Transverse colon (tissue), 4 donors: ENCODE results near the gene ONECUT1. TPM values are rescaled to one million over a fixed set of nuclear protein-coding genes. Genes with fewer than 3 reads are reported as not detected.

ENCODE experiments used
- DNase-seq: peaks from one replicate; pipeline ENCODE4 v3.0.0-alpha.2; 2019
- H3K27ac ChIP-seq, 4 donors: fragments of 200-600 bp; sonication (generic); 2 replicates each; pipeline ENCODE4 v1.5.1; 2016 to 2018; ENCODE audit warnings: inconsistent platforms in 4 of 4
- H3K27me3 ChIP-seq: fragments of 200-600 bp; sonication (generic); 2 replicates; pipeline ENCODE4 v1.5.1; 2017; ENCODE audit warnings: inconsistent platforms
- H3K36me3 ChIP-seq, 4 donors: fragments of 200-600 bp; sonication (generic); 2 replicates each; pipeline ENCODE4 v1.5.1; 2017 to 2019; ENCODE audit warnings: inconsistent platforms in 4 of 4
- H3K4me1 ChIP-seq, 4 donors: fragments of 200-600 bp; sonication (generic); 2 replicates each; pipeline ENCODE4 v1.5.1; 2017 to 2020; ENCODE audit warnings: inconsistent platforms in 4 of 4
- H3K4me3 ChIP-seq, 4 donors: fragments of 200-600 bp; sonication (generic); 1 replicate in 1 of 4; 2 replicates in 3 of 4; pipeline versions ENCODE4 v1.5.1 to v1.6.1; 2017 to 2019; ENCODE audit warnings: inconsistent platforms in 4 of 4
- H3K9me3 ChIP-seq, 2 donors: fragments of 200-600 bp; sonication (generic); 2 replicates each; pipeline ENCODE4 v1.5.1; 2017 to 2019; ENCODE audit warnings: inconsistent platforms in 2 of 2
- CTCF ChIP-seq, 5 experiments: fragments of 200-600 bp in 3 of 5; fragments of 450-650 bp in 2 of 5; sonication (generic) in 3 of 5; IDR thresholded peaks; 1 replicate in 2 of 5; 2 replicates in 3 of 5; pipeline ENCODE4 v1.5.1; 2016 to 2017; ENCODE audit warnings: antibody characterized with exemption in 5 of 5, inconsistent platforms in 3 of 5, mild to moderate bottlenecking in 2 of 5, moderate library complexity in 1 of 5
- EP300 ChIP-seq: sonication (generic); formaldehyde crosslinking; IDR thresholded peaks from one replicate; pipeline ENCODE4 v1.6.1; 2017; ENCODE audit warnings: antibody characterized with exemption, low read depth
- POLR2A ChIP-seq: fragments of 450-650 bp; IDR thresholded peaks from one replicate; pipeline ENCODE4 v1.6.1; 2016; ENCODE audit warnings: antibody characterized with exemption, mild to moderate bottlenecking, moderate library complexity
- POLR2AphosphoS5 ChIP-seq, 3 donors: sonication (generic); formaldehyde crosslinking; IDR thresholded peaks; one replicate each; pipeline ENCODE4 v1.6.1; 2016; ENCODE audit warnings: antibody characterized with exemption in 3 of 3
- WGBS, 2 donors: methylation state at CpG; one replicate each; pipeline ENCODE4 v1.1.5; 2018; ENCODE audit warnings: low coverage in 1 of 2; 5-methylcytosine and 5-hydroxymethylcytosine counted together
- in situ Hi-C, 4 donors: fragments of 200-750 bp; cut with MboI; loops; one replicate each; pipeline versions ENCODE4 v1.15.0 to v1.15.1; 2017; ENCODE audit warnings: low sequenced_read_pairs in 3 of 4, low pct_ligation_motif_present in 1 of 4, low pct_unique_long_range_greater_than_20kb in 1 of 4
- intact Hi-C: fragments of 100-400 bp; cut with DNase I; formaldehyde crosslinking; loops from one replicate; pipeline ENCODE4 v1.15.1; 2023; ENCODE audit warnings: low total_unique reads
- total RNA-seq, 4 donors: library from RNA; depleted of rRNA; stranded (reverse); fragments of >200 nt; gene quantifications; one replicate each; pipeline ENCODE4 v1.1.0, GENCODE V29; 2016

The ONECUT1 gene
- total RNA-seq, 4 donors from 2014 or later, result 0.64 TPM; not detected in 3

- Histone ChIP-seq H3K9me3 (no peaks in the 10 kb centered on the region), H3K4me3 (peak overlapping the region in 2 of 4 donors; percentile 45 to 63), H3K4me1 (peaks cover 0 to 24% (median 18%) of the 10 kb centered on the region in 4 donors), H3K27ac (no peak overlapping the region), H3K36me3 (no peaks in the 10 kb centered on the region), H3K27me3 (peaks cover 98% of the 10 kb centered on the region)
- no peak for DNase-seq
- intact Hi-C loops (no loop called here), in situ Hi-C loops (loop anchor here in 1 of 4 donors (25.0 kb wide), 2 partner anchors 396 to 921 kb away; no protein-coding TSS in a partner anchor)
- 42% methylated on average over 50 of the region's 50 CpGs; no CpG with 5 or more reads in 1 of the 2 donors for WGBS, 2 donors
- TF ChIP-seq CTCF (IDR thresholded peaks at IDR 0.05) (no peak), POLR2A (no peak), POLR2AphosphoS5 (IDR thresholded peaks at IDR 0.05) (no peak), EP300 (no peak)
Observed at GRCh38 chr15:52790941-52791751, 1.0 kb upstream of the ONECUT1 start.

GRCh38 chr15:52789601-52790168, 451 bp downstream of the ONECUT1 start:
- no peak for DNase-seq
- in situ Hi-C loops (loop anchor here in 1 of 4 donors (25.0 kb wide), 2 partner anchors 398 to 923 kb away; no protein-coding TSS in a partner anchor), intact Hi-C loops (no loop called here)
- no peak overlapping the region for H3K27ac ChIP-seq
- peaks cover 98% of the 10 kb centered on the region for H3K27me3 ChIP-seq
- TF ChIP-seq EP300, result no peak
- TF ChIP-seq CTCF (IDR thresholded peaks at IDR 0.05), result no peak
- TF ChIP-seq POLR2AphosphoS5 (IDR thresholded peaks at IDR 0.05), result no peak
- no peak for TF ChIP-seq POLR2A
- WGBS, 2 donors, result 7% methylated on average over 3 to 34 of the region's 51 CpGs
- H3K9me3 ChIP-seq, result no peaks in the 10 kb centered on the region
- H3K4me1 ChIP-seq, result peaks cover 0 to 33% (median 27%) of the 10 kb centered on the region in 4 donors
- peak overlapping the region in 3 of 4 donors; percentile 33 to 63 (median 45) for H3K4me3 ChIP-seq
- no peaks in the 10 kb centered on the region for H3K36me3 ChIP-seq

- WGBS, 2 donors, result 12 to 21% methylated on average over 10 to 35 of the region's 37 CpGs
- in situ Hi-C loops, result loop anchor here in 1 of 4 donors (25.0 kb wide), 2 partner anchors 398 to 923 kb away; no protein-coding TSS in a partner anchor
- H3K4me3 ChIP-seq, result peak overlapping the region in 2 of 4 donors; percentile 45 to 63
- H3K27ac ChIP-seq, result no peak overlapping the region
- H3K27me3 ChIP-seq, result peaks cover 98% of the 10 kb centered on the region
- no peak for DNase-seq
- no peaks in the 10 kb centered on the region for H3K9me3 ChIP-seq
- peaks cover 0 to 38% (median 27%) of the 10 kb centered on the region in 4 donors for H3K4me1 ChIP-seq
- TF ChIP-seq EP300 (no peak), POLR2AphosphoS5 (IDR thresholded peaks at IDR 0.05) (no peak), POLR2A (no peak), CTCF (IDR thresholded peaks at IDR 0.05) (no peak)
- H3K36me3 ChIP-seq, result no peaks in the 10 kb centered on the region
- intact Hi-C loops, result no loop called here
Observed at GRCh38 chr15:52789008-52789600, 1.0 kb downstream of the ONECUT1 start.
